Inferior parietal cortex (tissue), 1 donor: ENCODE measurements around the gene POU3F3.
A peak's percentile ranks its signal among the peaks of the same experiment; 100 is the strongest.

Experiments used
- DNase-seq: peaks from one replicate; pipeline ENCODE4 v3.0.0-alpha.2; 2016; ENCODE audit errors: extremely low spot score

POU3F3 gene

GRCh38 chr2:104853534-104854497 is at the start of gene POU3F3:
TSS of gene POU3F3 (plus strand) at chr2:104854115. CDS start at chr2:104855511, 1,396 bp downstream.
- peak; percentile 99 for DNase-seq

- no peak for DNase-seq
Measured at GRCh38 chr2:104804148-104804890, 49.6 kb upstream of the POU3F3 start.

- no peak for DNase-seq
Measured at GRCh38 chr2:104812286-104812685, 41.6 kb upstream of the POU3F3 start.

GRCh38 chr2:104816143-104816542 is 37.8 kb upstream of the POU3F3 start:
- no peak for DNase-seq

- DNase-seq = peak; percentile 11
Measured at GRCh38 chr2:104818264-104818663, 35.7 kb upstream of the POU3F3 start.

- no peak for DNase-seq
Measured at GRCh38 chr2:104820126-104820525, 33.8 kb upstream of the POU3F3 start.

- DNase-seq = no peak
Measured at GRCh38 chr2:104825124-104825865, 28.6 kb upstream of the POU3F3 start.

GRCh38 chr2:104826016-104826415 is 27.9 kb upstream of the POU3F3 start:
- DNase-seq = no peak

GRCh38 chr2:104831742-104832141 is 22.2 kb upstream of the POU3F3 start:
- DNase-seq = peak; percentile 13

GRCh38 chr2:104834431-104835153 is 19.3 kb upstream of the POU3F3 start:
- peak; percentile 74 for DNase-seq

GRCh38 chr2:104836265-104836664 is 17.6 kb upstream of the POU3F3 start:
- peak; percentile 32 for DNase-seq

GRCh38 chr2:104836841-104837240 is 17.1 kb upstream of the POU3F3 start:
- peak; percentile 32 for DNase-seq

- peak; percentile 27 for DNase-seq
Measured at GRCh38 chr2:104840156-104840555, 13.8 kb upstream of the POU3F3 start.

GRCh38 chr2:104840893-104841585 is 12.9 kb upstream of the POU3F3 start:
- peak; percentile 31 for DNase-seq

- DNase-seq = no peak
Measured at GRCh38 chr2:104841744-104842143, 12.2 kb upstream of the POU3F3 start.

GRCh38 chr2:104844807-104845551 is 8.9 kb upstream of the POU3F3 start:
- DNase-seq = no peak

- peak; percentile 68 for DNase-seq
Measured at GRCh38 chr2:104845552-104845931, 8.4 kb upstream of the POU3F3 start.

GRCh38 chr2:104845946-104846785 is 7.7 kb upstream of the POU3F3 start:
- DNase-seq = peak; percentile 62
